ENCODE data around the gene LRRC61.
"Not testable (repeated sequence)": the region's sequence is repeated elsewhere in the genome, so short reads cannot be mapped to it uniquely, and the experiment has no call there.

The LRRC61 gene

GRCh38 chr7:150322833-150323681, at the start of gene LRRC61, which contains the start of gene ACTR3C:
TSS of gene LRRC61 (plus strand) at chr7:150323355. CDS start at chr7:150336862, 13,507 bp downstream.
TSS of gene ACTR3C (minus strand) at chr7:150323545. CDS start at chr7:150295296, 28,249 bp downstream.
- peak within 1 kb of the TSS; percentile 82 for H3K4me3 ChIP-seq (ENCODE audit: low read depth, low read length)

DNA sequence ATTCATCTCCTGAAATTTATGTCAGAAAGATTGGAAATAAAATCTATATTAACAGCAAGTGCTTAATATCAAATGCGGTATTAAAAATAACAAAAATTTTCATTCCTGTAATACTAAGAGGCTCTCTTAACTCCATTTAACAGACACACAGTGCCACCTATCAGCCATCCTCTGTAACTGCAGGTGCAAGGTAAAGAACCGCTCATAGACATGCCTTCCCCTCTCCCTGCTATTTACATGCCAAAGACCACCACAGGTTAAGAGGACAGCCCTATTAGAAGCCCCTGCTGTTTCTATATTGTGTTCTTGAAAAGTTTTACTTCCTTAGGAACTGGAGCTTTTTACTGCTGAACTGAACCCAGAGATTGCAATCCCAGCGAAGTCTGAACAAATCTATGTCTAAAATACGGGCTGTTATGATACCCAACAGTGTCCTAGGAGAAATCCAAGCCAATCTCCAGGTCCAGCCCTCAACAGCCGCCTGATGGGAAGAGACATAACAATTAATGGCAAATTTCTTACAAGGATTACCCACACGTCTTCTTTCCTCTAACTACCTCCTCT, 46.9 kb upstream of the LRRC61 start:
- not testable (repeated sequence) for H3K4me3 ChIP-seq (ENCODE audit: low read depth, low read length)

DNA sequence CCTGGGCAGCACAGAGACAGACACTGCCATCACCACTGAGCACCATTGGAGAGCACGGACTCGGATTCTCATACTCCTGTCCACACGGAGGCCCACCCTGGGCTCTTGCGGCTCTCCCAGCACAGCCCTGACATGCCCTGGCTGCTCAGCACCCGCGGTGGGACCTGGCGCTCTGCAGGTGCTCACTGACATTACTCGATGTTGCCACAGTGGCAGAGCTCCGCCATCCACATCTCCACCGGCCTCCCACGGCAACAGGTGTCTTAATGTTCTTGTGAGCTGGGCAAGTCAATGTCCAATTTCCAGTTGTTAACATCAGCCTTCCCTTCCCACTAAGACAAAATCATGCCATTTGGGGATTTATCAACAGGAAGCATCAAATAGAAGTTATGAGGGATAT, 44.8 kb upstream of the LRRC61 start:
- H3K4me3 ChIP-seq (ENCODE audit: low read depth, low read length) = not testable (repeated sequence)

GRCh38 chr7:150281681-150282403, 41.3 kb upstream of the LRRC61 start:
- not testable (repeated sequence) for H3K4me3 ChIP-seq (ENCODE audit: low read depth, low read length)

DNA sequence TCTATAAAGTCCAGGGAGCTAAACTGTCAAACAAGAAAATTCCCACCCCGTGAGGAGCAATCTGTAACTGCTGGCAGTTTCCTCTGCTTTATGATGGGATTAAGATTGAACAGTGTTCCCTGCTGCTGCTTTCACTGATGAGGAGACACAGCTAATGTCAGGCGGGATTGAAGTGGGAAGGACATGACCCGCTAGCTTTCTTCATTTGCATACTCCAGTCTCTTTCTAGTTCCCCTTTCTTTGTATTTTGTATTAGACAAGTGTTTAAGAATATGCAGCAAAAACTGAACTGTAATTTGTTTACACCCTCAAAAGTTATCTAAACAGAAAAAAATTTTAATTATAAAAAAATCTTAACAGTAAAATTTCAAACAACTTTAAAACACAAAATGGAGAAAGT, 40.0 kb upstream of the LRRC61 start:
- H3K4me3 ChIP-seq (ENCODE audit: low read depth, low read length) = not testable (repeated sequence)

DNA sequence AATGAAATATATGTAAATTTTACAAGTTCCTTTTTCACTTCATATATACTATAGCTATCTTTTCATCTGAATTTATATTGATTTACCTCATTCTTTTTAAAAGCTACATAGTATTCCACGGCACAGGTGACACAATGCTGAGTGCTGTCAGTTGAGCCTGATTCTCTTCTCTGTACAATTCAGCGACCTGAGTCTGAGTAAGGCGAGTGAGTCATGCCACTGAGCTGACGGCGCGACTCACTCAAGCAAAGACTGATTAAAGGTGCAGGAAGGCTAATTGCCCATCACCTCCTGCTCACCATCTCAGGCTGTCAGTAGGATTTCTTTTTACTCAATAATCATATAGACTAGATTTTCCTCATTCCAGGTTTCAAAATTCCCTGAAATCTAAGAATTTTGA, 39.5 kb upstream of the LRRC61 start:
- not testable (repeated sequence) for H3K4me3 ChIP-seq (ENCODE audit: low read depth, low read length)

GRCh38 chr7:150285849-150286754, 37.1 kb upstream of the LRRC61 start:
- H3K4me3 ChIP-seq (ENCODE audit: low read depth, low read length) = not testable (repeated sequence)

- H3K4me3 ChIP-seq (ENCODE audit: low read depth, low read length) = not testable (repeated sequence)
These were observed 35.3 kb upstream of the LRRC61 start for GRCh38 chr7:150287815-150288214.

- H3K4me3 ChIP-seq (ENCODE audit: low read depth, low read length) = not testable (repeated sequence)
These were observed 34.3 kb upstream of the LRRC61 start for GRCh38 chr7:150288816-150289215.

- H3K4me3 ChIP-seq (ENCODE audit: low read depth, low read length) = not testable (repeated sequence)
These were observed 32.8 kb upstream of the LRRC61 start for GRCh38 chr7:150290317-150290716.

- H3K4me3 ChIP-seq (ENCODE audit: low read depth, low read length) = not testable (repeated sequence)
These were observed 28.1 kb upstream of the LRRC61 start for GRCh38 chr7:150295027-150295426.

- not testable (repeated sequence) for H3K4me3 ChIP-seq (ENCODE audit: low read depth, low read length)
These were observed 27.5 kb upstream of the LRRC61 start for GRCh38 chr7:150295614-150296013.

DNA sequence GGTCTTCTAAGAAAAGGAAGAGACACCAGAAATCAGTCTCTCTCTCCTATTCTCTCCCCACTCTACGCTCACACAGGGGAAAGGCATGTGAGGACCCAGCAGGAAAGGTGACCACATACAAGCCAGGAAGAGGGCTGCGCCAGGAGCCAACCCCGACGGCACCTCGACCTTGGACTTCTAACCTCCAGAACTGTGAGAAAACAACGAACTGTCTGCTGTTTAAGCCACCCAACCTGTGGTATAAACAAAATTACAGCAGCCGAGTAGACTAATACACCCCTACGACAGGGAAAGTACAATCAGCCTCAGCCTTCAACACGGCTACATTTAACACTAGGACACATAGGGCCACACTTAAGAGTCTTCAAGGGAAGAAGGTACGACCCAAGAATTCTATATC, 26.4 kb upstream of the LRRC61 start:
- not testable (repeated sequence) for H3K4me3 ChIP-seq (ENCODE audit: low read depth, low read length)

GRCh38 chr7:150297978-150298377, 25.2 kb upstream of the LRRC61 start:
- not testable (repeated sequence) for H3K4me3 ChIP-seq (ENCODE audit: low read depth, low read length)

DNA sequence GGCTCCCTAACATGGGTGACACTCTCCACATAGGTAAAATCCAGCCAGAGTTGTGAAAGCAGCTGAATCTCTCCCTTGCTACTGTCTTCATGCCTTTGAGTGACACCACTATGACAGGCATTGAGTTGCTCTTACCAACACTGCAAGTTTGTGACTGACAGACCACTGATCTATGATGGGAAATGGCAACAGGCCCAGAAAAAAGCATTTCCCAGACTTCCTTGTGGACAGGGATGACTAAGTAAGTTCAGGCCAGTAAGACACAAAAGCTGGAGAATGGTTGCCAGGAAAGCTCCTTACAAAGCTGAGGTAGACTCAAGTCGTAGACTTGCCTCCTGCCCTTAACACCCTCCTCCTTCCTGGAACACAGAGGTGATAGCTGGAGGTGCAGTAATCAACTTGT, 20.2 kb upstream of the LRRC61 start:
- H3K4me3 ChIP-seq (ENCODE audit: low read depth, low read length) = not testable (repeated sequence)

- not testable (repeated sequence) for H3K4me3 ChIP-seq (ENCODE audit: low read depth, low read length)
These were observed 18.5 kb upstream of the LRRC61 start for GRCh38 chr7:150304499-150305258.

- H3K4me3 ChIP-seq (ENCODE audit: low read depth, low read length) = not testable (repeated sequence)
These were observed 17.8 kb upstream of the LRRC61 start for GRCh38 chr7:150305259-150305902.

- H3K4me3 ChIP-seq (ENCODE audit: low read depth, low read length) = not testable (repeated sequence)
These were observed 17.3 kb upstream of the LRRC61 start for GRCh38 chr7:150305903-150306284.

DNA sequence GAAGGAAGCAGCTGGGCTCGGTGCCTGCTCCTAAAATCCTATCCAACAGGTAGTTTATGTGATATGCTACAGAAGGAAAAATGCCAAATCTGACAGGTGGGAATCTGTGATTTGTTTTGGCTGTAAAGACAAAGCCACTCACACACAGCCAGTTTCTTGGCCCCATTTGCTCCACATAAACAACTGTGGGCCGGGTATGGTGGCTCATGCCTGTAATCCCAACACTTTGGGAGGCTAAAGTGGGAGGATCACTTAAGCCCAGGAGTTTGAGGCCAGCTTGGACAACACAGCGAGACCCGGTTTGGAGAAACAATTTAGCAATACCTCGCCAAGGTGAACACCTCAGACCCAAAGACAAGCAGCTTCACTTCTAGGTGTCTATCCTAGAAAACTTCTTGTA, 16.8 kb upstream of the LRRC61 start:
- not testable (repeated sequence) for H3K4me3 ChIP-seq (ENCODE audit: low read depth, low read length)

DNA sequence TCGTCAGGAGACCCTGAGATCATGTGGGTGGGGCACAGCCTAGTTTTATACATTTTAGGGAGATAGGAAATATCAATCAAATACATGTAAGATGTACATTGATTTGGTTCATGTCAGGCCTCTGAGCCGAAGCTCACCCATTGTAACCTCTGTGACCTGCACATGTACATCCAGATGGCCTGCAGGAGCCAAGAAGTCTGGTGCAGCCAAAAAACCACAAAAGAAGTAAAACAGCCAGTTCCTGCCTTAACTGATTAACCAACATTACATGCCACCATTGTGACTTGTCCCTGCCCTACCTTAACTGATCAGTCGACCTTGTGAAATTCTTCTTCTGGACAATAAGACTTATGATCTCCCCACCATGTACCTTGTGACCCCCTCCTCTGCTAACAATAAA, 16.0 kb upstream of the LRRC61 start:
- H3K4me3 ChIP-seq (ENCODE audit: low read depth, low read length) = no peak overlapping the region
